SK-MEL-5 (cell line): ENCODE measurements around the gene ABCA6. TPM values are rescaled to one million over a fixed set of nuclear protein-coding genes. Genes with fewer than 3 reads are reported as not detected.
A peak's percentile ranks its signal among the peaks of the same experiment; 100 is the strongest.

ENCODE experiments used
- DNase-seq: peaks from one replicate; pipeline ENCODE4 v3.0.0-alpha.2; 2016; ENCODE audit warnings: low read depth, low spot score
- in situ Hi-C: cut with HindIII; loops from 2 replicates; pipeline ENCODE4 v1.10.0; 2016; ENCODE audit warnings: low sequenced_read_pairs, high pct_unique_total_duplicates, low pct_unique_long_range_greater_than_20kb
- small RNA-seq, 2 experiments: library from RNA; depleted of rRNA; stranded (forward); fragments of <200 nt; gene quantifications; one replicate each; pipeline ENCODE3, GENCODE V24; 2014
- total RNA-seq: library from RNA; depleted of rRNA; stranded (reverse); fragments of >200 nt; shearing (Covaris generic); gene quantifications from 2 replicates; pipeline ENCODE4 v1.2.3, GENCODE V29; 2014; rRNA removed

Gene ABCA6
- total RNA-seq, 1 experiment from 2014 or later, result 1.5 TPM

DNA sequence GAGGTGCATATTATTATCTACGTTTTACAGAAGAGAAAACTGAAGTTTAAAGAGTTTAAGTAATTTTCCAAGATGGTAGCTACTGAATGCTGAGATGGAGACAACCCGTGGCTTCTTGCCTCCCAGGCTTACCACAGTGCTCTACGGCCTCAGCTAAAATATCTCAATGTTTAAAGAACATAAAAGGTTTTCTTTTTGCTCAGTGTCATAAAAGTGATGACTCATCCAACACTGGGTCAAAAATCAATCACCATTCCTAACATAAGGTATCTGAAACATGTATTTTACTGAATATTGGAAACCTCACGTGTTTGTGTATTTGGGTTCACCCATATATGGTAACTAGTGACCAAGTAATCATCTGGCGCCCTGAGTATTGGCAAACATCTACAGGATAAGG lies 99.4 kb downstream of the ABCA6 start:
- in situ Hi-C loops, result no loop called here
- peak; percentile 22 for DNase-seq

DNA sequence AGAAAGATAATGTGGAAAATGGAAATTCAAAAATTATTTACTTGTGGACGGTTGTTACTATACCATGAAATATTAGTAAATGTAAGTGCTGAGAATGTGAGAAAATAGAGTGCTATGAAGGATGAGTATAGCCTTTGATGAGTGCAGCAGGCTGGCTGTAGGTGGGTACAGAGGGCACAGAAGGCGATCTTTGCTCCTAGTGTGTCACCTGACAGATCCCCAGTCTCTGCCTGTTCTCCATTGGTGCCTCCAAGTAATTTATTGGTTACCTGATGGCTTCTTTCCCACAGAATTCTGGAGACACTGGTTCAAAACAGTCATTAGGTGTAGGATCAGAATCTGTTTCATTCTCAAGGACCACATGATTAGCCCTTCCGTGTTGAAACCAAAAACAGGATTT lies 109.9 kb downstream of the ABCA6 start:
- DNase-seq, result no peak
- in situ Hi-C loops, result no loop called here

DNA sequence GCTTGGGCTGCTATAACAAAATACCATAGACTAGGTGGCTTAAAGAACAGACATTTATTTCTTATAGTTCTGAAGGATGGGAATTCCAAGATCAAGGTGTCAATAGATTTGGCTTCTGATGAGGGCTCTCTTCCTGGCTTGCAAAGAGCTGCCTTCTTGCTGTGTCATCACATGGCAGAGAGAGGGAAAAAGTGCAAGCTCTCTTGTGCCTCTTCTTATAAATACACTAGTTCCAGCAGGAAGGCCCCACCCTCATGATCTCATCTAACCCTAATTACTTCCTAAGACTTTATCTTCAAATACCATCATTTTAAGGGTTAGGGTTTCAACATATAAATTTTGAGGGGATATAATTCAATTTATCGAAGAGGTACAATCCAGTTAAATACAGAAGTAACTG lies 111.5 kb downstream of the ABCA6 start:
- no peak for DNase-seq
- in situ Hi-C loops, result no loop called here

Small RNA genes within 50 kb of the gene (small RNA-seq; reads per million reads assigned to genes)
- gene MIR4524B, result 0 reads per million in 2 experiments

Other genes with a start within 250 kb of the ABCA6 start
- 30.7 and 33.8 TPM in 2 replicates for gene ABCA8, start 186.5 kb downstream of the ABCA6 start, total RNA-seq
- gene ABCA9, start 81.0 kb downstream of the ABCA6 start, total RNA-seq, result 3.6 and 5.5 TPM in 2 replicates
- 0.67 and 0.98 TPM in 2 replicates for gene ABCA10, start 86.9 kb upstream of the ABCA6 start, total RNA-seq
- gene ABCA5, start 185.2 kb upstream of the ABCA6 start, total RNA-seq, result 40.6 and 45.2 TPM in 2 replicates